ENCODE measurements around the gene LRRC10B.

The LRRC10B gene

DNA sequence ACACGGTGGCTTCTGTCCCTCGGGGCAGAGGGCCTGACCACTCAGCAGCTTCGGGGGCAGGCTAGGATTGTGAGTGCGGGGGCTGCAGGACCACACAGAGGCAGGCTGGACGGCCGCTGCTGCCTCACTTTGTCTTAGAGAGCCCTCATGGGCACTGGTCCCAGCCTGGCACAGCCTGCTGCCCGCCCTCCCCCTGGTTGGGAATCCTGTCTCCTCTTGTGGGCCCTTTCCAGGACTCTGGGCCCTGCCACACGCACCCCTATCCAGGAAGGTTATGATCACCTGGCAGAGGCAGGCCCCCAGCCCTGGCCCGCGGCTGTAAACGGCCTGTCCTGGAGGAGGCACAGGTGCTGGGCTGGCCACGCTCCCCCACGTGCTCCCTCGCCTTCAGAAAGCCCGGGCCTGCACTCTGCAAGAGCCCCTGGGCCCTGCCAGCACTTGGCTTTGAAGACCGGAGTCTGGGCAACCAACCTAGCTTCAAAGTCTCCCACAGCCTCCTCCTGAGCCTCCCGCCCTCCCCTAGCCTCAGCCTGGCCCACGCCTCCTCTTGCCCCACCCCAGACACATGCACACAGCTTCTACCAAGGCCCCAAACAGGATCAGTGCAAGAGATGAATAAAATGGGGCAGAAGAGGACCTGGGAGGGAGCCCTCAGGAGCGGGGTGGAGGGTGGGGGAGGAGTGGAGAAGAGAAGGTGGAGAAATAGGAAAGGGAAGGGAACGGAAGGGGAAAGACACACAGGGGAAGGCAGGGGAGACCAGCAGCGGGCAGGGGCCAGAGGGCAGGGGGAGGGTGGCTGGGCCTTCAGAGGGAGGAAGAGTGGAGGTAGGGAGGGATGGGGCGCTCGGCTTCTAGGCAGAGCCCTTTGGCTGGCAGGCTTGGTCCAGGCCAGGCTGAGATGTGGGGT, 41.4 kb downstream of the LRRC10B start:
- DNase-seq = no peak

DNA sequence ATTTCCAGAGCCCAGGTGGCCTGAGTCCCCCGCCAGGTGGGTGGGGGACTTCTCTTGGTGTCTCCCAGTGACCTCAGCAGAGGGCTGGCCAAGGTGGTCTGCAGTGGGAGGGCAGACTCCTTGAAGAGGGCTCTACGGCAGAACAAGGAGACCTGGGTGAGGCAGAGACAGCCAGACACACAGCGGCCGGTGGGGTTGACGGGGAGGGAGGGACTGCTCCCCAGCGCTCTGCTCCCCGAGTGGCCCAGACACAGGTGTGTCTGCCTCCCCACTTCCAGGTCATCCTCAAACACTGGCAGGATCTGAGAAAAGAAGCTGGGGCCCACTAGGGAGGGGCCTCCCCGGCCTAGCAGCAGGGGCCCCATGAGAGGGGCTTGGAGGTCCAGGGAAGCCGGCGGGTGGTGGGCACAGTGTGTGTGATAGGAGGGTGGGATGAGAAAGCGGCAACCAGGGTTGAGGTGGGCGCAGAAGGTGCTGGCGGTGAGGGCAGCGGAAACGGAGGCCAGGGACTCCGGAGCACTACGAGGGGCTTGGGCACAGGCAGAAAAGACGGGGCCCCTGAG, 42.2 kb downstream of the LRRC10B start:
- no peak for DNase-seq

DNA sequence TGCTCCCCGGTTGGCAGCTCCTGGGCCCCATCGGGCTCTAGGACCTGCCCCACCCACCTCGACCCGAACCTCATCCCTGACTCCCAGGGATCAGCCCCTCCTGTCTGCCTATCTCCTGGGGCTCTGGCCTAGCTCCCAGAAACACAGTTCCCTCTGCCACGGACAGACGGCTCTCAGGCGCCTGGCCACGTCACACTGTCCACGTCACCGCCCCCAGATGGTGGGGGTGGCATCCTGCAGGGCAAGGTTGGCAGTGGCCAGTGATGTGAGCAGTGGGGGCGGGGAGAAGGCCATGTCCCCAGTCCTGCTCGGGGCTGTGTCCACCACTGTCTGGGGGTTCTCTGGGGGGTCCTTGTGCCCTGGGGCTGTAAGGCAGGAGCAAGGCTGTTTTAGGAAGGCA, 43.1 kb downstream of the LRRC10B start:
- no peak for DNase-seq

DNA sequence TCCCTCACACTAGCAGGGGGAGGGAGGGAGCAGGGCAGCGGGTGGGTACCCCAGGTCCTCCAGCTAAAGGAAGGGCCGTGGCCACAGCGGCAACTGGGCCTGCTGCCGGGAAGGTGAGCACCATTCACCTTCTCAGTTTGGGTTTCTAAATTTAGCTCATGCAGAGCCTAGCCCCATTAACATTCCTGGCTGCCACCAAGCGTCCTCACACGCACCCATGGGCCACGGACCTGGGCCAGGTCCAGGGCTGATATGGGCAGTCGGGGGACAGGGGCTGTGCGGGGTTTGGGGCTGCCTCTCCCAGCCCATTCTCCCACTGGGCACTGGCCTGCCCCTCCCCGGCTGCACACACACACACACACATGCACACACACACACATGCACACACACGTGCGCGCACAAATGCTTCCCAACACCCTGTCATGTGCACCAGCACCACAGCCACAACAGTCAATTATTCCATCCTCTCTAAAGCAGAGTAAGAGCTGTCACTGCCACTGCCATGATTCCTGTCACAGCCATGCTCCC, 43.6 kb downstream of the LRRC10B start:
- no peak for DNase-seq

DNA sequence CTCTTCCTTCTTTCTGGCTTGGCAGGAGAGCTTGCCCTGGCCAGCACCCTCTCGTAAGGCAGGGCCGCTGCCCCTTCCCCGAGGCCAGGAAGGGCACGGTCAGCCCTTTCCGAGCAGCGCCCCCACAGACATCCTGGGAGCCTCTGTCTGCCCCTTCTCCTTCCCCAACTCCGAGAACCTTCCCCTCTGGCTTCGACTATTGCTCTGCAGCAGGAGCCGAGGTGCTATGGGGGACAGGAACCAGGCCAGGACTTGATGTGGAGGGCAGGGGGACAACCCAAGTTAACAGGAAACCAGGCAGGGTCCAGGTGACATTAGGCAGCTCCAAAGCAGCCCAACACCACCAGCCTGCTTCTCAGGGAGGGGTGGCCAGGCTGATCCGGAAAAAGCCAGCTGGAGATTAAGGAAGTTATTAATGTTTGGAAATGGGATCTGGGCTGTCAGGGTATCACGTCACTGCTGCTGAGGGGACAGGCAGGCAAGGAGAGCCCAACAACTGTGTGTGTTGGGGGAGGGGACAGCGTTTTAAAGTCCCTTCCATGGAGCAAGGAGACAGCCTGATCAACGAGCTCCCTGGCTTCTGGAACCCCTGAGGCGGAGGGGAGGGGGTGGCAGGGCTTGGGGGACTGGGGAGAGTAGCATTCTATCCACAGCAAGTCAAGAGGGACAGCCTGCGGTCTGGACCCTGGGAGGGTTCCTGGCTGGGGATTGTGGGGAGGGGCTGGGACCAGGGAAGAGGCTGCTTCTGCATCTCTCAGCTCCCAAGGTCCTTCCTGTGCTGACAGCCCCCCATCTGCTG, 45.0 kb downstream of the LRRC10B start:
- DNase-seq = no peak

DNA sequence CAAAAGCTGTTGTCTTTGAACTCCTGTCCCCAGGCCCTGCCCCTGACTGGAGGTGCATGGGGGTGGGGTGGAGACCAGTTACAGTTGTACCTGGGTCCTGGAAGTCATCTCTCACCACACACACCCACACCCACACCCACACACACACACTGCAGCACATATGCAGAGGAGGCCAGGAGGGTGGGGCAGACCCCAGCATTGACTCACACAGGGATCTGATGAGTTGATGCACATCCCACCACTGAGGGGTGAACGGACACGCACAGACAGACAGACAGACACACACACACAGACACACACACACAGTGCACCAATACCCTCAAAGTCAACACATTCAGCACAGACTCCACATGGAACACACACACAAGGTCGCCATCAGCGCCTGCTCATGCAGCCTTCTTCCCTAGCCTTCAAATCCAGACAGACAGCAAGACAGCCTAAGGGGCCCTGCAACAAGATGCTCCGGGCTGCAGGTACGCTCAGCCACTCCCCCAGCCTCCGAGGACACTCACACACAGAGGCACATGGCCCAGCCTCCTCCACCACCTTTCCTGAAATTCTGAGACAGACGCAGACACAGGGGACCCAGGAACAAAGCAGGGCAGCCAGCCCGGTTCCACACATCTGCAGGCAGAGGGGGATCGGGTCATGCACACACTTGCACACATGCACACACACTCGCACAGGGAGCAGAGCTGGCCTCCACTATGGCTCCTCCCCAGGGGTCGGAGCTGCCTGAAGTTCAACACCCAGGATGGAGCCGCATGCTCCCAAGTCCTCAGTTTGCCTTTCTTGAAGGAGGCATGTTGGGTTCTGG, 45.8 kb downstream of the LRRC10B start:
- no peak for DNase-seq

DNA sequence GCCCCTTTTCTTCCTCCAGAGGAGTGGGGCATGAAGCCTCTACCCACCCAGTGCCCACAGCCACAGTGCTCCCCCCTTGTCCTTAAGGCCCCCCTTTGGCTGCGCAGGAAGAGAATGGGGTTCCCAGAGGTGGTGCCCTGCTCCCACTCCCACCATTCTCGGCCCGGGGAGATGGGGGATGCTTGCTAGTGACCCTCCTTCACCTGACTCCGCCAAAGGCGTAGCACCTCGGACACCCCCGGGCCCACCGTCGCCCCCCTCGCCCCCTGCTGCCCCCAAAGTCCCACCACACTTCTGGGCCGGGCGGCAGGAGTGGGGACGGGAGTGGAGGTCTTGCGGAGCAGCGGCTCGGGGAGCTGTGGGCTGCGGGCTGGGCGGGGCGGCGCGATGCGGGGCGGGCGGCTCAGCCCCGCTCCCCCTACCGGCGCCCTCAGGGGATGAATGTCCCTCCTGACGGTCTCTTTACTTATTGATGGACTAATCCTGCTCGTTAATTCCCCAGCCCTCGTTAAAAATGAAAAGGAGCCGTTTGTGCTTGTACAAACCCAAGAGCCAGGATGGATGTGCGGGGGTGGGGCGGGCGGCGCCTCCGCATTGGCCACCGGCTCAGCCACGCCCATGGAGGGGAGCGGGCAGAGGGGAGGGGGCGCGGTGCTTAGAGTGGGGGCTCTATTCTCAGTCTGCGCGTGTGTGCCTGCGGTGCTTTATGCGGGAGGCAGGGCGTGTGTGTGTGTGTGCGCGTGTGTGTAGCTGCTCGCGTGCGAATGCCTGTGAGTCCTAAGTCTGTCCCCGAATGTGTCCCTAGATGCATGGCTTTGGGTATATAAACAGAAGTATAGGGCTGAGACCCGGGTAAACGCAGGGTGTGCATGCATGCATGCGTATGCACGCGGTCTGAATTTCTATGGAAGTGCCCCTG, 46.8 kb downstream of the LRRC10B start:
- DNase-seq = no peak

DNA sequence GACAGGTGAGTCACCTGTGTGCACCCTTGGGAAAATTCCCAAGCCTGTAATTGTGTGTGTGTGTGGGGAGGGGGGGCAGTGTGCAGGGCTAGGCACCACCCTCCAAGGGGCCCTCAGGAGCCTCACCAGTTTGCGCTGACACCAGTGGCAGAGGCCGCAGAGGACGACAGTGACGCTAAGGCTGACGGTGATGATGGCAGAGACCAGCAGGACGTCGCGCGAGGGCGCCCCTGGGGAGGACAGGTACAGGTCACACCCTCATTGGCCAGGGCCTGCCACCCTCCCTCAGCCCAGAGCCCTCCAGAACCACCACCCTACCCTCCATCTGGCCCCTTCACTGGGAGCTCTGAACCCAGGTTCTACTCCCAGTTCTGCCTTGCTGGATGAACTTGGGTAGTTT, 47.4 kb downstream of the LRRC10B start:
- no peak for DNase-seq

DNA sequence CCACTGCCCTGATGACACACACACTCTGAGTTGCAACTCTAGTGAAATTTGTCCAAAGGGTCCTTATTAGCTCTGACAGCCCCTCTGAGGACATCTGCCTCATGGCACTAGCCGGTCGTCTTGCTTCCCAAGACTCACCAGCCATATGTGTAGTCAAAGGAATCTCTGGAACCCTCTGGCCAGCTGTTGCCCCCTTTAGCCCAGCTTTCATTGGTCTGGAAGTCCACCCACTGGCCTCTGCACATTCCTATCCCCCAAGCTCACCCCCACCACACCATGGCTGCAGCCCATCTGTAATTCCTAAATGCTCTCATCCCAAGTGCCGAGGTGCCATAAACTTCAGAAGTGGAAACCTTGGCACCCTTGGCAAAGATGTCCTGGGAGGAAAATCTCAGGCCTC, 48.1 kb downstream of the LRRC10B start:
- no peak for DNase-seq

Measured in OCI-M1 (cell line).